Body of pancreas (tissue), 4 donors: ENCODE data around the gene CALR3. TPM values are rescaled to one million over a fixed set of nuclear protein-coding genes. Genes with fewer than 3 reads are reported as not detected.
A peak's percentile ranks its signal among the peaks of the same experiment; 100 is the strongest.
"Not testable (repeated sequence)": the region's sequence is repeated elsewhere in the genome, so short reads cannot be mapped to it uniquely, and the experiment has no call there.

Experiments used
- ATAC-seq: fragments of 150-250 bp; one replicate; pipeline ENCODE4 v1.9.1; 2016
- DNase-seq, 4 donors: peaks; one replicate each; pipeline ENCODE4 v3.0.0-alpha.2; 2019
- H3K27ac ChIP-seq, 4 donors: fragments of 200-600 bp; sonication (generic); 1 replicate in 3 of 4; 2 replicates in 1 of 4; pipeline versions ENCODE4 v1.5.1 to v1.6.1; 2016 to 2019; ENCODE audit warnings: mild to moderate bottlenecking in 1 of 4, mixed read lengths in 1 of 4, moderate library complexity in 1 of 4
- H3K27me3 ChIP-seq, 2 donors: fragments of 200-600 bp; sonication (generic); one replicate each; pipeline ENCODE4 v1.6.0; 2016; ENCODE audit warnings: mild to moderate bottlenecking in 1 of 2
- H3K36me3 ChIP-seq, 2 donors: fragments of 200-600 bp; sonication (generic); replicated peaks in 1 of 2; 2 replicates each; pipeline ENCODE4 v1.5.1; 2016; ENCODE audit warnings: low read depth in 2 of 2; ENCODE audit not compliant: insufficient read depth in 1 of 2
- H3K4me1 ChIP-seq: fragments of 200-600 bp; sonication (generic); one replicate; pipeline ENCODE4 v1.6.0; 2016
- H3K4me3 ChIP-seq, 2 donors: fragments of 200-600 bp; sonication (generic); 1 replicate in 1 of 2; 2 replicates in 1 of 2; pipeline ENCODE4 v1.5.1; 2016 to 2019
- H3K9me3 ChIP-seq, 3 donors: fragments of 200-600 bp; sonication (generic); 1 replicate in 2 of 3; 2 replicates in 1 of 3; pipeline ENCODE4 v1.5.1; 2016
- CTCF ChIP-seq, 7 experiments: fragments of 450-650 bp in 4 of 7; fragments of 200-600 bp in 3 of 7; sonication (generic) in 3 of 7; IDR thresholded peaks; one replicate each; pipeline ENCODE4 v1.5.1; 2016 to 2019; ENCODE audit warnings: antibody characterized with exemption in 7 of 7
- POLR2A ChIP-seq, 3 donors: fragments of 450-650 bp; IDR thresholded peaks; one replicate each; pipeline ENCODE4 v1.6.1; 2016; ENCODE audit warnings: antibody characterized with exemption in 3 of 3, mild to moderate bottlenecking in 2 of 3
- WGBS, 2 donors: methylation state at CpG; one replicate each; pipeline ENCODE4 v1.1.5; 2017; 5-methylcytosine and 5-hydroxymethylcytosine counted together
- intact Hi-C: fragments of 100-400 bp; cut with DNase I; formaldehyde crosslinking; loops from one replicate; pipeline ENCODE4 v1.15.1; 2023
- total RNA-seq, 2 donors: library from RNA; depleted of rRNA; stranded (reverse); fragments of >200 nt; gene quantifications; one replicate each; pipeline ENCODE4 v1.1.0, GENCODE V29; 2016

Gene CALR3
- total RNA-seq = not detected

- Histone ChIP-seq H3K27ac (peak within 1 kb of the TSS; percentile 48 to 71 (median 64)), H3K9me3 (no peaks in the 10 kb centered on the region), H3K36me3 (no peaks in the 10 kb centered on the region), H3K4me3 (peak within 1 kb of the TSS; percentile 64 to 84), H3K4me1 (peaks cover 19% of the 10 kb centered on the region), H3K27me3 (no peaks in the 10 kb centered on the region)
- WGBS, 2 donors = 0% methylated on average over 50 of the region's 52 CpGs; no CpG with 5 or more reads in 1 of the 2 donors
- TF ChIP-seq POLR2A (IDR thresholded peaks at IDR 0.05) = peak in 2 of 3 donors; percentile 69 to 81
- TF ChIP-seq CTCF (IDR thresholded peaks at IDR 0.05) = peak in 4 of 7 experiments; percentile 21 to 47 (median 35)
- DNase-seq (peak; percentile 98 to 99 (median 99)), ATAC-seq (peak; percentile 99)
- intact Hi-C loops = no loop called here
Observed at GRCh38 chr19:16495982-16496612, at the start of gene CALR3, which contains the start of gene C19orf44. Gene CALR3 (minus strand): TSS chr19:16496167. CDS start chr19:16496129, 38 bp downstream. Gene C19orf44 (plus strand): TSS chr19:16496394. CDS start chr19:16500793, 4,399 bp downstream.

- Histone ChIP-seq H3K27me3 (no peaks in the 10 kb centered on the region), H3K36me3 (no peaks in the 10 kb centered on the region), H3K9me3 (no peaks in the 10 kb centered on the region), H3K27ac (no peak overlapping the region), H3K4me1 (peaks cover 30% of the 10 kb centered on the region), H3K4me3 (no peak overlapping the region)
- DNase-seq (no peak), ATAC-seq (no peak)
- 92 to 95% methylated on average over 10 to 11 of the region's 11 CpGs for WGBS, 2 donors
- intact Hi-C loops = no loop called here
- TF ChIP-seq CTCF (IDR thresholded peaks at IDR 0.05) (no peak), POLR2A (IDR thresholded peaks at IDR 0.05) (no peak)
Observed at GRCh38 chr19:16544473-16545231, 48.7 kb upstream of the CALR3 start.

GRCh38 chr19:16543734-16544133 lies 47.8 kb upstream of the CALR3 start:
- H3K9me3 ChIP-seq, H3K27ac ChIP-seq, H3K36me3 ChIP-seq, H3K4me3 ChIP-seq, ATAC-seq, intact Hi-C loops, H3K27me3 ChIP-seq, DNase-seq: not testable (repeated sequence)
- 79 to 82% methylated on average over 6 of the region's 6 CpGs for WGBS, 2 donors
- peaks cover 33% of the 10 kb centered on the region for H3K4me1 ChIP-seq

GRCh38 chr19:16542910-16543472 lies 47.0 kb upstream of the CALR3 start:
- no peak for DNase-seq
- no peaks in the 10 kb centered on the region for H3K27me3 ChIP-seq
- H3K4me3 ChIP-seq = peak overlapping the region; percentile 98 to 99
- H3K4me1 ChIP-seq = peaks cover 33% of the 10 kb centered on the region
- WGBS, 2 donors = 2 to 4% methylated on average over 15 of the region's 15 CpGs
- no peaks in the 10 kb centered on the region for H3K36me3 ChIP-seq
- peak overlapping the region; percentile 83 to 94 (median 88) for H3K27ac ChIP-seq
- ATAC-seq = peak; percentile 11
- no peaks in the 10 kb centered on the region for H3K9me3 ChIP-seq
- intact Hi-C loops = no loop called here
- TF ChIP-seq POLR2A (IDR thresholded peaks at IDR 0.05) (no peak), CTCF (IDR thresholded peaks at IDR 0.05) (no peak)
